Natural killer cell (primary cell): Measurements from ENCODE around the gene HCFC2. TPM values are rescaled to one million over a fixed set of nuclear protein-coding genes. Genes with fewer than 3 reads are reported as not detected.
"Not testable (repeated sequence)": the region's sequence is repeated elsewhere in the genome, so short reads cannot be mapped to it uniquely, and the experiment has no call there.

Experiments used
- ATAC-seq, 3 donors: fragments of 150-1000 bp in 2 of 3; fragments of 200-7000 bp in 1 of 3; cut with Tn5 transposase; 1 replicate in 1 of 3; 2 replicates in 2 of 3; pipeline ENCODE4 v1.10.0; 2021; ENCODE audit warnings: mild to moderate bottlenecking in 2 of 3, moderate library complexity in 2 of 3
- DNase-seq, 2 donors: peaks; one replicate each; pipeline versions ENCODE4 v3.0.0 to v3.0.0-alpha.2; 2013 to 2021; ENCODE audit warnings: mixed read lengths in 1 of 2
- H3K27ac ChIP-seq: one replicate; pipeline ENCODE4 v1.5.1; 2013; ENCODE audit warnings: mild to moderate bottlenecking, low read length
- H3K27me3 ChIP-seq: one replicate; pipeline ENCODE4 v1.6.1; 2013; ENCODE audit warnings: low read length; ENCODE audit not compliant: control insufficient read depth, insufficient read depth
- H3K36me3 ChIP-seq: one replicate; pipeline ENCODE4 v1.6.1; 2013; ENCODE audit warnings: low read length; ENCODE audit not compliant: control insufficient read depth, insufficient read depth
- H3K4me1 ChIP-seq: one replicate; pipeline ENCODE4 v1.6.1; 2013; ENCODE audit warnings: low read length; ENCODE audit not compliant: control insufficient read depth, insufficient read depth
- H3K4me3 ChIP-seq: one replicate; pipeline ENCODE4 v1.5.1; 2013; ENCODE audit warnings: low read length
- H3K9me3 ChIP-seq: one replicate; pipeline ENCODE4 v1.6.1; 2013; ENCODE audit warnings: low read length; ENCODE audit not compliant: control insufficient read depth, insufficient read depth
- H3K27ac Mint-ChIP-seq, 2 donors: one replicate each; pipeline ENCODE4 v1.8.0; 2022; ENCODE audit warnings: mild to moderate bottlenecking in 2 of 2, mixed read lengths in 2 of 2, moderate library complexity in 1 of 2
- H3K27me3 Mint-ChIP-seq, 2 donors: one replicate each; pipeline ENCODE4 v1.8.0; 2022; ENCODE audit warnings: low read depth in 2 of 2, mixed read lengths in 2 of 2
- H3K36me3 Mint-ChIP-seq: one replicate; pipeline ENCODE4 v1.8.0; 2022; ENCODE audit warnings: mixed read lengths
- H3K4me1 Mint-ChIP-seq, 2 donors: one replicate each; pipeline ENCODE4 v1.8.0; 2022; ENCODE audit warnings: mixed read lengths in 2 of 2
- H3K4me3 Mint-ChIP-seq: one replicate; pipeline ENCODE4 v1.8.0; 2022; ENCODE audit warnings: mild to moderate bottlenecking, moderate library complexity, mixed read lengths
- H3K9me3 Mint-ChIP-seq, 2 donors: one replicate each; pipeline ENCODE4 v1.8.0; 2022; ENCODE audit warnings: mixed read lengths in 2 of 2
- WGBS: methylation state at CpG from one replicate; pipeline ENCODE4 v1.1.7; 2013; ENCODE audit warnings: missing lambda C conversion rate; ENCODE audit not compliant: insufficient coverage; 5-methylcytosine and 5-hydroxymethylcytosine counted together
- intact Hi-C: fragments of 100-400 bp; cut with micrococcal nuclease; formaldehyde crosslinking; loops from one replicate; pipeline ENCODE4 v1.14.2; 2022
- total RNA-seq, 4 donors: library from RNA; stranded (reverse); fragments of 120-200 nt in 1 of 4; gene quantifications; one replicate each; pipeline versions ENCODE4 v1.2.3 to v1.2.4, GENCODE V29; 2013 to 2022
- TF ChIP-seq, protein P1 (sequence below): fragments of 200-600 bp; IDR thresholded peaks from one replicate; pipeline ENCODE4 v1.8.0; 2022; ENCODE audit warnings: antibody characterized with exemption

The HCFC2 gene
- total RNA-seq, 3 donors from 2014 or later (not counting 1 experiment from before 2014, with no cell fraction given), result 20.3 to 24.4 (median 23.8) TPM

DNA sequence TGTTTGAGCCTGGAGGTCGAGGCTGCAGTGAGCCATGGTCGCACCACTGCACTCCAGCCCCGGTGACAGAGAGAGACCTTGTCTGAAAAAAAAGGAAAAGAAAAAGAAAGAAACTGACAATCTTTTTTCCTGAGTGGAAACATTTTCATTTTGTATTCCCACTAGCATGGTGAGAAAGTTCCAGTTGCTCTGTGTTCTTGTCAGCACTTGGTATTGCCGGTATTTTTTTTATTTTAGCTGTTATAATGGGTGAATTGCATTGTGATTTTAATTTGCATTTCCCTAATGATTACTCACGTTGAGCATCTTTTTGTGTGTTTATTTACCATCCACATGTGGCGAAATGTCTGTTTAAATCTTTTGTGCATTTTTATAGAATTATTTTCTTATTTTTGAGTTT, 40.0 kb upstream of the HCFC2 start:
- Histone ChIP-seq H3K27ac (no peak overlapping the region), H3K9me3 (no peaks in the 10 kb centered on the region), H3K4me3 (no peak overlapping the region), H3K4me1 (no peaks in the 10 kb centered on the region), H3K27me3 (peaks cover 2% of the 10 kb centered on the region), H3K36me3 (no peaks in the 10 kb centered on the region)
- Mint-ChIP-seq H3K36me3 (no peaks in the 10 kb centered on the region), H3K9me3 (peaks cover 0 to 3% of the 10 kb centered on the region in 2 donors), H3K27ac (no peak overlapping the region), H3K27me3 (peaks cover 23 to 47% of the 10 kb centered on the region in 2 donors), H3K4me1 (no peaks in the 10 kb centered on the region), H3K4me3 (no peak overlapping the region)
- intact Hi-C loops, result no loop called here
- WGBS, result 94% methylated on average over 6 of the region's 6 CpGs
- no peak for ATAC-seq
- TF ChIP-seq, protein P1, sequence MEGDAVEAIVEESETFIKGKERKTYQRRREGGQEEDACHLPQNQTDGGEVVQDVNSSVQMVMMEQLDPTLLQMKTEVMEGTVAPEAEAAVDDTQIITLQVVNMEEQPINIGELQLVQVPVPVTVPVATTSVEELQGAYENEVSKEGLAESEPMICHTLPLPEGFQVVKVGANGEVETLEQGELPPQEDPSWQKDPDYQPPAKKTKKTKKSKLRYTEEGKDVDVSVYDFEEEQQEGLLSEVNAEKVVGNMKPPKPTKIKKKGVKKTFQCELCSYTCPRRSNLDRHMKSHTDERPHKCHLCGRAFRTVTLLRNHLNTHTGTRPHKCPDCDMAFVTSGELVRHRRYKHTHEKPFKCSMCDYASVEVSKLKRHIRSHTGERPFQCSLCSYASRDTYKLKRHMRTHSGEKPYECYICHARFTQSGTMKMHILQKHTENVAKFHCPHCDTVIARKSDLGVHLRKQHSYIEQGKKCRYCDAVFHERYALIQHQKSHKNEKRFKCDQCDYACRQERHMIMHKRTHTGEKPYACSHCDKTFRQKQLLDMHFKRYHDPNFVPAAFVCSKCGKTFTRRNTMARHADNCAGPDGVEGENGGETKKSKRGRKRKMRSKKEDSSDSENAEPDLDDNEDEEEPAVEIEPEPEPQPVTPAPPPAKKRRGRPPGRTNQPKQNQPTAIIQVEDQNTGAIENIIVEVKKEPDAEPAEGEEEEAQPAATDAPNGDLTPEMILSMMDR, result no peak
- DNase-seq, result no peak

DNA sequence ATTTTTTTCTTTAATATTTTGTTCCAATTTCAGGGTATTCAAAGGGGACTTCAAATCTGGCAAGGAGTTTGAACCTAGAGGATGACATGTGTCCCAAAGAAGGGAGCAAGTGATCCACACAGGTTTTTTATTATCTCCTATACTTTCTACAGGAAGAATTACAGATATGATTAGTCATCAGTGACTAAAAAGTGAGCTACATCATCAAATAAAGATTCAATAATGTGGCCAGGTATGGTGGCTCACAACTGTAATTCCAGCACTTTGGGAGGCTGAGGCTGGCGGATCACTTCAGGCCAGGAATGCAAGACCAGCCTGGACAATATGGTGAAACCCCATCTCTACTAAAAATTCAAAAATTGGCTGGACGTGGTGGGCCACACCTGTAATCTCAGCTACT, 38.6 kb upstream of the HCFC2 start:
- H3K4me1 ChIP-seq, result no peaks in the 10 kb centered on the region
- H3K27ac ChIP-seq, result no peak overlapping the region
- H3K36me3 Mint-ChIP-seq, result no peaks in the 10 kb centered on the region
- 85% methylated on average over 2 of the region's 2 CpGs for WGBS
- H3K4me3 ChIP-seq, result no peak overlapping the region
- H3K27ac Mint-ChIP-seq, result no peak overlapping the region
- intact Hi-C loops, result no loop called here
- H3K36me3 ChIP-seq, result no peaks in the 10 kb centered on the region
- H3K27me3 ChIP-seq, result no peaks in the 10 kb centered on the region
- H3K9me3 ChIP-seq, result no peaks in the 10 kb centered on the region
- H3K27me3 Mint-ChIP-seq, result peaks cover 18 to 47% of the 10 kb centered on the region in 2 donors
- no peaks in the 10 kb centered on the region for H3K4me1 Mint-ChIP-seq
- peaks cover 0 to 3% of the 10 kb centered on the region in 2 donors for H3K9me3 Mint-ChIP-seq
- H3K4me3 Mint-ChIP-seq, result no peak overlapping the region
- no peak for DNase-seq
- TF ChIP-seq, protein P1, result no peak
- ATAC-seq, result no peak

DNA sequence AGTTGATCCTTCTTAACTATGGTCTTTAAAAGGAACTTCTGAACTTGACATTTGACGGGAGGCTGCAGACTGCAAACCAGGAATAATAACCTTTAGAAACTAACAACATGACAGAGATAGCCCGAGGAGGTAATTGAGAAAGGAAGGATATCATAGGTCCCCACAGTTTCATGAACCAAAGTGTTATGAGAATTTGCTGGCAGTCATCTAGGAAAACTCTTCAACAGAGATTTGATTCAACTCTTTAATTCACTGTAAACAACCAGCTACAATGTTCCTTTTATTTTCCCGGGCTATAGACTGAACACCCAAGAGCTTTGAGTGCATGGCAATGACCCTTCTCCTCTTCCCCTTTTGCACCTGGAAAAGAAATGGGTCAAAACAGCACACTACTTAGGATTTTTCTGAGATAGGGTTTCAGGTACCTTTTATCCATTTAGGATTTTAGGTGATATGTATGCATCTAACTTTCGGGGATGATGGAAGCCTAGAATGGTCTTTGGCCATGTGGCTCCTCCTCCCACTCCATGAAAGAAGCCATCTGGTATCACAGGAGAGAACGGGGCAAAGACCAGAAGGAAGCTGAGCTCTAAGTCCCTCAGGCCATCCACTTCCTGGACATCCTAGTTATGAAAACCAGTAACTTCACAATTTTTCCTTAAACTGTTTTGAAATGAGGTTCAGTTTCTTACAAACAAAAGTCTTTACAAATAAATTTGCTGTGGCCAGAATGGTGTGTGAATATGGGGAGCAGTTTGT, 37.3 kb upstream of the HCFC2 start:
- 39% methylated on average over 3 of the region's 5 CpGs for WGBS
- H3K4me1 ChIP-seq, result no peaks in the 10 kb centered on the region
- Mint-ChIP-seq H3K4me3 (no peak overlapping the region), H3K27ac (no peak overlapping the region), H3K36me3 (no peaks in the 10 kb centered on the region), H3K27me3 (peaks cover 10 to 39% of the 10 kb centered on the region in 2 donors), H3K9me3 (peaks cover 0 to 3% of the 10 kb centered on the region in 2 donors), H3K4me1 (no peaks in the 10 kb centered on the region)
- ATAC-seq, result no peak
- intact Hi-C loops, result no loop called here
- no peaks in the 10 kb centered on the region for H3K9me3 ChIP-seq
- DNase-seq, result no peak
- no peaks in the 10 kb centered on the region for H3K27me3 ChIP-seq
- TF ChIP-seq, protein P1, result no peak
- H3K4me3 ChIP-seq, result no peak overlapping the region
- no peak overlapping the region for H3K27ac ChIP-seq
- no peaks in the 10 kb centered on the region for H3K36me3 ChIP-seq

DNA sequence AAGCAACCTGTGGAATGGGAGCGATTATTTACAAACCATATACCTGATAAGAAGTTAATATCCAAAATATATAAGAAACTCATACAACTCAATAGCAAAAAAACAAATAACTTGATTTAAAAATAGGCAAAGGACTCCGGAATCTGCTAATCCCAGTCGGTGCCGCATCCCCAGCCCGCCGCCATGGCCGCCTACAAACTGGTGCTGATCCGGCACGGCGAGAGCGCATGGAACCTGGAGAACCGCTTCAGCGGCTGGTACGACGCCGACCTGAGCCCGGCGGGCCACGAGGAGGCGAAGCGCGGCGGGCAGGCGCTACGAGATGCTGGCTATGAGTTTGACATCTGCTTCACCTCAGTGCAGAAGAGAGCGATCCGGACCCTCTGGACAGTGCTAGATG, 33.7 kb upstream of the HCFC2 start:
- H3K36me3 ChIP-seq, H3K4me1 ChIP-seq, H3K27ac Mint-ChIP-seq, H3K27ac ChIP-seq, H3K9me3 Mint-ChIP-seq, H3K27me3 ChIP-seq, DNase-seq, H3K4me3 Mint-ChIP-seq, H3K4me3 ChIP-seq, intact Hi-C loops, H3K36me3 Mint-ChIP-seq, H3K4me1 Mint-ChIP-seq, H3K9me3 ChIP-seq: not testable (repeated sequence)
- peak in 2 of 3 donors; percentile 50 to 57 for ATAC-seq
- 80% methylated on average over 1 of the region's 27 CpGs for WGBS
- peaks cover 10 to 45% of the 10 kb centered on the region in 2 donors for H3K27me3 Mint-ChIP-seq

DNA sequence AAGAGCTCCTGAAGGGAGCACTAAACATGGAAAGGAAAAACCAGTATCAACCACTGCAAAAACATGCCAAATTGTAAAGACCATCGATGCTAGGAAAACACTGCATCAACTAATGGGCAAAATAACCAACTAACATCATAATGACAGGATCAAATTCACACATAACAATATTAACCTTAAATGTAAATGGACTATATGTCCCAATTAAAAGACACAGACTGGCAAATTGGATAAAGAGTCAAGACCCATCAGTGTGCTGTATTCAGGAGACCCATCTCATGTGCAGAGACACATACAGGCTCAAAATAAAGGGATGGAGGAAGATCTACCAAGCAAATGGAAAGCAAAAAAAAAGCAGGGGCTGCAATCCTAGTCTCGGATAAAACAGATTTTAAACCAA, 28.2 kb upstream of the HCFC2 start:
- H3K4me1 ChIP-seq, H3K27ac ChIP-seq, H3K36me3 ChIP-seq, H3K4me3 Mint-ChIP-seq, H3K4me3 ChIP-seq, H3K27me3 ChIP-seq, H3K27ac Mint-ChIP-seq, H3K9me3 Mint-ChIP-seq, DNase-seq, H3K36me3 Mint-ChIP-seq, H3K4me1 Mint-ChIP-seq, H3K9me3 ChIP-seq, ATAC-seq, intact Hi-C loops: not testable (repeated sequence)
- WGBS, result 79% methylated on average over 2 of the region's 2 CpGs
- H3K27me3 Mint-ChIP-seq, result peaks cover 14 to 34% of the 10 kb centered on the region in 2 donors

DNA sequence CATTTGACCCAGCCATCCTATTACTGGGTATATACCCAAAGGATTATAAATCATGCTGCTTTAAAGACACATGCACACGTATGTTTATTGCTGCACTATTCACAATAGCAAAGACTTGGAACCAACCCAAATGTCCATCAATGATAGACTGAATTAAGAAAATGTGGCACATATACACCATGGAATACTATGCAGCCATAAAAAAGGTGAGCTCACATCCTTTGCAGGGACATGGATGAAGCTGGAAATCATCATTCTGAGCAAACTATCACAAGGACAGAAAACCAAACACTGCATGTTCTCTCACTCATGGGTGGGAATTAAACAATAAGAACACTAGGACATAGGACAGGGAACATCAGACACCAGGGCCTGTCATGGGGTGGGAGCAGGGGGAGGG, 24.6 kb upstream of the HCFC2 start:
- intact Hi-C loops, H3K4me3 ChIP-seq, H3K36me3 ChIP-seq, H3K4me1 ChIP-seq, H3K27me3 ChIP-seq, H3K4me1 Mint-ChIP-seq, H3K27ac ChIP-seq, H3K9me3 Mint-ChIP-seq, ATAC-seq, H3K4me3 Mint-ChIP-seq, H3K36me3 Mint-ChIP-seq, DNase-seq, H3K27ac Mint-ChIP-seq, H3K9me3 ChIP-seq: not testable (repeated sequence)
- no CpG with 5 or more reads among the region's 1 CpG for WGBS
- H3K27me3 Mint-ChIP-seq, result peaks cover 17 to 25% of the 10 kb centered on the region in 2 donors
